Effector CD4-positive, alpha-beta T cell (primary cell): ENCODE measurements around the gene FZD4.
"Not testable (repeated sequence)": the region's sequence is repeated elsewhere in the genome, so short reads cannot be mapped to it uniquely, and the experiment has no call there.

ENCODE experiments used
- DNase-seq: peaks from one replicate; pipeline ENCODE4 v3.0.0-alpha.2; 2020

Gene FZD4

GRCh38 chr11:86972734-86973133 is 17.5 kb upstream of the FZD4 start:
- no peak for DNase-seq

GRCh38 chr11:86969258-86969657 is 14.1 kb upstream of the FZD4 start:
- DNase-seq: no peak

- DNase-seq: not testable (repeated sequence)
Observed at GRCh38 chr11:86967601-86968000, 12.4 kb upstream of the FZD4 start.

- no peak for DNase-seq
Observed at GRCh38 chr11:86957976-86958646, 2.9 kb upstream of the FZD4 start.

- no peak for DNase-seq
Observed at GRCh38 chr11:86956905-86957195, 1.7 kb upstream of the FZD4 start.

GRCh38 chr11:86955111-86955360 is 159 bp downstream of the FZD4 start:
- DNase-seq: no peak

- no peak for DNase-seq
Observed at GRCh38 chr11:86954269-86955110, 705 bp downstream of the FZD4 start.

- DNase-seq: no peak
Observed at GRCh38 chr11:86952221-86952875, 2.8 kb downstream of the FZD4 start.

- DNase-seq: no peak
Observed at GRCh38 chr11:86951706-86952105, 3.5 kb downstream of the FZD4 start.

- DNase-seq: no peak
Observed at GRCh38 chr11:86950661-86950995, 4.6 kb downstream of the FZD4 start.

- no peak for DNase-seq
Observed at GRCh38 chr11:86949995-86950660, 5.1 kb downstream of the FZD4 start.

GRCh38 chr11:86948733-86949132 is 6.5 kb downstream of the FZD4 start:
- DNase-seq: no peak

- no peak for DNase-seq
Observed at GRCh38 chr11:86947541-86947940, 7.7 kb downstream of the FZD4 start.

- DNase-seq: not testable (repeated sequence)
Observed at GRCh38 chr11:86943505-86943904, 11.7 kb downstream of the FZD4 start.

GRCh38 chr11:86941871-86942599 is 13.2 kb downstream of the FZD4 start:
- DNase-seq: no peak

GRCh38 chr11:86941077-86941870 is 13.9 kb downstream of the FZD4 start:
- DNase-seq: no peak

GRCh38 chr11:86940122-86940777 is 14.9 kb downstream of the FZD4 start:
- no peak for DNase-seq

GRCh38 chr11:86938900-86939880 is 16.0 kb downstream of the FZD4 start:
- no peak for DNase-seq

GRCh38 chr11:86938203-86938899 is 16.8 kb downstream of the FZD4 start:
- no peak for DNase-seq
